GM18867 (cell line): ENCODE measurements around the gene SBK2.
A peak's percentile ranks its signal among the peaks of the same experiment; 100 is the strongest.
"Not testable (repeated sequence)": the region's sequence is repeated elsewhere in the genome, so short reads cannot be mapped to it uniquely, and the experiment has no call there.

Source experiments
- ATAC-seq: cut with Tn5 transposase; IDR thresholded peaks from one replicate; pipeline ENCODE4 v1.9.1; 2021; ENCODE audit warnings: mild to moderate bottlenecking, moderate library complexity; ENCODE audit not compliant: unreplicated experiment

Gene SBK2

DNA sequence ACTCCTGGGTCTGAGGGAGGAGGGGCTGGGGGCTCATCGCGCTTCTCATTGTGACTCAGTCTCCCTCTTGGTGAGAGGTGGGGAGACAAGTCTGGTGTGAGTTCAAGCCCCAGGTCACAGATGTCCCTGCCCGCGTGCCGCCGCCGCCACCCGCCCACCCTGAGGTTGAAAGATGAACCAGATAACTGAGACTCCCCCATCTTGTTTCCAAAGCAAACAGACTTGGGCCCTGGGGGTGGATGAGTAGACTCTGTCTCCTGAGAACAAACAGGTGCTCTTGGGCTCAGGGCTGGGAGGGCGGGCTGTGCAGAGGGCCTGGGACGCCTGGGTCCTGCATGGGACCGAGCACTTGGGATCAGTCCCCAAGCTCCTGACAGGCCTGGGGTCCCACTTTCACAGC, 567 bp downstream of the SBK2 start:
- no peak for ATAC-seq

DNA sequence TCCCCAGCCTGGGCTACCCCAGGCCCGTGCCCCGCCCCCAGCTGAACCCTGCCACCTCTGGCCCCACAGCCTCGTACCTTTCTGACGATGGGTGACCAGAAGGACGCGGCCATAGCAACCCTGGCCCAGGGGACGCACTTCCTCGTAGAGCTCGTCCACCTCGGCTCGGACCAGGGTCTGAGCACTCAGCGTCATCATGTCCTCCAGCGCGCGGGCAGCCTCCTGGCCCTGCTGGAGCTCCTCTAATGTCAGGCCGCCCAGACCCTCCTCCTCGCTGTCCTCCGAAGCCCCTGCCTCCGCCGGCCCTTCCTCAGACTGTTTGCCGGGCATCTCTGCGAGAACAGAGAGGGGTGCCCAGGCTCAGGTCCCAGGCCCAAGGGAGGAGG, 975 bp downstream of the SBK2 start:
- no peak for ATAC-seq

DNA sequence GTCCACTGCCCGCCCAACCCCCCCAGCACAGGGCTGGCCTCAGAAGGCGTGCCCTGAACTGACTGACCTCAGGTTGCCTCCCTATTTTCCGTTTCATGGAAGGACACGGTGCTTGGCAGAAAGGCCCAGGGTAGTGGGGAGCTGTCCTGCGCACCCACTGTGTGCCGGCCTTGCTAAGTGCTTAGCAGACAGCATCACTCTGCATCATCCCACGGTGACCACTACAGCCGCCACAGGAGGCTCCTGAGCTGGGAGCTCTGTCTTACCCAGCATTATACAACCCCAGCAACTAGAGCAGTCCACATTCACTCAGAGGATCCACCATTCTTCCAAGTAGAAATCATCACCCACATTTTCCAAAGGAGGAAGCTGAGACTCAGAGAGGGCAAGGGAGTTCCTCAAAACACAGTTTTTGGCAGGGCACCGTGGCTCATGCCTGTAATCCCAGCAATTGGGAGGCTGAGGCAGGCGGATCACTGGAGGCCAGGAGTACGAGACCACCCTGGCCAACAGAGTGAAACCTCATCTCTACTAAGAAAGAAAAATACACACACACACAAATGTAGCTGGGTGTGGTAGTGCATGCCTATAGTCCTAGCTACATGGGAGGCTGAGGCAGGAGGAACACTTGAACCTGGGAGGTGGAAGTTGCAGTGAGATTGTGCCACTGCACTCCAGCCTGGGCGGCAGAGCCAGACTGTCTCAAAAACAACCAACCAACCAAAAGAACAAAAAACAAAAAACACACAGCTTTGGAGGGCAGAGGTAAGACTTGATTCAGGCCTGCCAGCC, 1.6 kb downstream of the SBK2 start:
- no peak for ATAC-seq

DNA sequence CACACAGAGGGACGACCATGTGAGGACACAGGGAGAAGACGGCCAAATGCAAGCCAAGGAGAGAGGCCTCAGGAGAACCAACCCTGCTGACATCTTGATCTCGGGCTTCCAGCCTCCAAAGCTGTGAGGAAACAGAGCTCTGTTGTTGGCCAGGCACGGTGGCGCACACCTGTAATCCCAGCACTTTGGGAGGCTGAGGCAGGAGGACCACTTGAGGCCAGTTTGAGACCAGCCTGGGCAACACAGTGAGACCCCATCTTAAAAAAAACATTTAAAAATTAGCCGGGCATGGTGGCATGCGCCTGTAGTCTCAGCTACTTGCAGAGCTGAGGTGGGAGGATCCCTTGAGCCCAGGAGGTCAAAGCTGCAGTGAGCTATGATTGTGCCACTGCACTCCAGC, 2.7 kb downstream of the SBK2 start:
- not testable (repeated sequence) for ATAC-seq

DNA sequence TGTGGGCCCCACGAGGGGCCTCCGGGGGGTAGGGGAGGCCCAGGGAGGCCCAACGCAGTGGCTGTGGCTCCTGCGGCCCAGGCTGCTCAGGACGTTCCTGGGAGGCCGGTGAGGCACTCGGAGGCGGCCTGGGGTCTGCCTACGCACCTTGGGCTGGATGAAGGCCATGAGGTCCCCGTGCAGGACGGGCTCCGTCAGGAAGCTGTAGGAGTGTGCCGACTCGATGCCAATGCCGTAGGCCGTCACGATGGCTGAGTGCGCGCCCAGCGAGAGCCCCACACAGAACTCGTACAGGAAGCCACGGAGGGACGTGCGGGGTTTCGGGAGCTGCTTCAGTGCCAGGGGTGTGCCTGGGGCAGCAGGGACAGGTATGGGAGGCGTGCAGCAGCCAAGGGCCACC, 5.9 kb downstream of the SBK2 start:
- ATAC-seq: no peak

DNA sequence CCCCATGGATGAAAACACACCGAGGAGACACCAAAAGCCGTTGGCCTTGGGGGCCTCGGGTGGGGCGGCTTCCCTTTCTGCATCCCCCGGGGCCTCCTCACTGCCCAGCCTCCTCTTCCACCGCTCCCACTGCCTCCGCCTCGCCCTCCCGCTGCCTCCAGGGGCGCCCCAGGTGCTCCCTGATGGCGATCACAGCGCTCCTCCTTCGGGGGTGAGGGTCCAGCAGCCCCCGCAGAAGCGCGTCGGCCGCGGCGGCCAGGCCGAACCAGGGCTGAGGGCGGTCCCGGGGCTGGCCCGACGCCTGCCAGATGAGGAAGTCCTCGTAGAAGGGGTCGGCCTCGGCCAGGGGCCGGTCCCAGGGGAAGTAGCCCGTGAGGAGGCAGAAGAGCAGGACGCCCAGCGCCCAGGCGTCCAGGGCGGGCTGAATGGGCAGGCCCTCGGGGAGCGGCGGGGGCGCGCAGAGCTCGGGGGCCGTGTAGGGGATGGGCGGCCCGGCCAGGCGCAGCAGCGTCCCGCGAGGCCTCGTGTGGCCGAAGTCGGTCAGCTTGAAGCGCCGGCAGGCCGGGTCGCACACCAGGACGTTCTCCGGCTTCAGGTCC, 7.2 kb downstream of the SBK2 start:
- no peak for ATAC-seq

DNA sequence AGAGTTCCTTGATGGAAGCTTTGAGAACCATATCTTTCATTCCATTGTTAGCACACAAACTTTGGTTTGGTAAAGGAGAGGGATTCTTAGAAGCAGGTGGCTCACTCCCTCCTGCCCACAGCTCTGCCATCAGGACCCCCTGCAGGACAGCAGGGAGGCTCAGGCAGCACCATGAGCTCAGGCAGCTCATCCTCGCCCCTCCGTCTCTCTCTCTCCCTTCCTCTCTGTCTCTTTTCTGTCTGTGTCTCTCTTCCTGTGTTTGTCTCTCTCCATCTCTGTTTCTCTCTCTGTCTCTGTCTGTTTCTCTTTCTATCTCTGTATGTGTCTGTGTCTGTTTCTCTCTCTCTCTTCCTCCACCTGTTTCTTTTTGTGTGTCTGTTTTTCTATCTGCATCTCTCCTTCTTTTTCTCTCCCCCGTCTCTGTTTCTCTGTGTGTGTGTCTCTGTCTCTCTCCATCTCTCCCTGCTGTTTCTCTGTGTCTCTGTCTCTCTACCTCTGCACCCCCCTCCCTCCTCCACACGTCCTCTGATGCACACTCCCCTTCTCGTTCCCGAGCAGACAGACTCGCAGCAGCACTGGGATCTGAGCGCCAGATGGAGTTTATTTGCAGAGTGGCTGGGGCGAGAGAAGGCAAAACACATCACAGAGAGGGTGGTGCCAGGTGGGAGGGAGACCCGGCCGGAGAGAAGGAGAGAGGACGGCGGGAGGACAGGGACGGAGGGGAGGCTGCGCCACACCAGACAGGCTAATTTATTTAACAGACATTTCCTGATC, 8.7 kb downstream of the SBK2 start:
- no peak for ATAC-seq

DNA sequence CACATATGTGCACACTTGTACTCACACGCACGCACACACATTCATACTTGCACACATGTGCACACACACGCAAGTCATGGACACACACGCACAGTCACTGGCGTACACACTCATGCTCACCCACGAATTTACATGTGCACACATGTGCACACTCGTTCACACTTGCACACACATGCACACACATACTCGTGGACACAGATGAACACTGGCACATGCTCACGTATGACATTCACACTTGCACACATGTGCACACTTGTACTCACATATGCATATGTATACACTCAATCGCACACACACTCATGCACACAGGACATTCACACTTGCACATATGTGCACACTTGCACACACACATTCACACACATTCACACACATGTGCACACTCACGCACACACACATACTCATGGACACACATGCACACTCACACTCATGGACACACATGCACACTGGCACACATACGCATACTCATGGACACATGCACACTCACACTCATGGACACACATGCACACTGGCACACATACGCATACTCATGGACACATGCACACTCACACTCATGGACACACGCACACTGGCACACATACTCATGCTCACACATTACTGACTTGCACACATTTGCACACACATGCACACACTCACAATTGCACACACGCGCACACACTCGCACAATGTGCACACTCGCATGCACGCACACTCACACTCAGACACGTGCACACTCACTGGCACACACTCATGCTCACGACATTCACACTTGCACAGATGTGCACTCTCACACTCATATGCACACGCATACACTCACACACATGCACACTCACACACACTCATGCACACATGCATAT, 9.5 kb downstream of the SBK2 start:
- no peak for ATAC-seq

DNA sequence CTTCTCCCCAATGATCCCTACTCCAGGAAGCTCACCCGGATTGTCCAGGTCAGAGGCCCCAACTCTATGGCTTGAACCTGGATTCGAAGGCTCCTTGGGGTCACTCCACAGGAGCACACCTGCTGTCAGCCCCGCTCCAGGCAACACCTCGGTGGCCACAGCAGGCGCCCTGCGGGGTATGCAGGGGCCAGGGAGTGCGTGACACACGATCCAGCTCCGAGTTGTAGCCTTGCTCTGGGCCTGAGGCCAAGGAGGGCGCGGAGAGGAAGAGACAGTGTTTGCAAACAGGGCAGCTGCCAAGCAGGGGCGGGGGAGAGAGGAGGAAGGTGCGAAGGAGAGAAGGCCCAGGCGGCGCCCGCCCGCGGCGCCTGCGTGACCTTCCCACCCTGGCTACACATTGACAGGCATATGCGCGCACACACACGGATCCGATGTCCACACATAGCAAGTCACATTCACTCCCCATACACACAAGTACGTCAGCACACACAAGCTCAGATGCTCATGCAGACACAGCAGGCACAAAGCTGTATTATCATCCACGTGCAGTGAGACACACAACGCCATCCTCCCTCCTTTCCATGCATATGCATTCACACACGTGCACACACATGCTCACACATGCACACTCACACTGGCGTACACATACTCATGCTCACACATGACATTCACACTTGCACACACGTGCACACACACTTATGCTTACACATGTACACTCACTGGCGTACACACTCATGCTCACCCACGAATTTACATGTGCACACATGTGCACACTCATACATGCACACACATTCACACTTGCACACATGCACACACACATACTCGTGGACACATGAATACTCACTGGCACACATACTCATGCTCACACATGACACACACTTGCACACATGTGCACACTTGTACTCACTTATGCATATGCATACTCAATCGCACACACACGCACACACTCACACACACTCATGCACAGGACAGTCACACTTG, 10.4 kb downstream of the SBK2 start:
- ATAC-seq: no peak

DNA sequence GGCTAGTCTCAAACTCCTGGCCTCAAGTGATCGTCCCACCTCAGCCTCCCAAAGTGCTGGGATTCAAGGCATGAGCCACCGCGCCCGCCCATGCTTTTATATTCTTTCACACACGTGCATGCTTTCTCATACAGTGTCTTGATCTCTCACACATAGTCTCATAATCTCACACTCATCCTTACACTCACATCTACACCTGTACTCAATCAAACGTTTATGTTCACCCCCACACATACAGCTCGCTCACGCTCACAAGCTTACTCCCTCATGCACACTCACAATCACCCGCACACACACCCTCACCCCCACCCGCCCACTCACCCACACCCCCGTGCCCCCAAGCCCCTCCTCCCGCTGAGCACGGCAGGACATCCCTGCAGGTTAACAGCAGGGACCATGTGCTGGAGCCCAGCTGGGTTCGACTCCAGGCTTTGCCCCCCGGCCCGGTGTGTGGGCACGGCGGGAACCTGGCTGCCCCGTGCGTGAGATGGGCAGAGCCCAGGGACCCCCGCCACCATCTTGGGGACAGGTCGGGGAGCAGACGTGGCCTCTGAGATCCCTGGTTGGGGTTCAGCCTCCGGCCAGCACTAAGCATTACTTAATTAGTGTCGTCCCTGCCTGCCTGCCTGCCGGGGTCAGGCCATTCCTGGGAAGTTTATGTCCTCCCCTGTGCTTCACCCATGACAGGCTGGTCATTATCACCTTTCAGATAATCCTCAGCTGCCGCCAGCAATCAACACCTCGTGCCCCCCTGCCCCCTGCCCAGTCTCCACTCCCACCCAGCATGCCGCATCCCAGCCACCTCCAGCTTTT, 11.4 kb downstream of the SBK2 start:
- no peak for ATAC-seq

DNA sequence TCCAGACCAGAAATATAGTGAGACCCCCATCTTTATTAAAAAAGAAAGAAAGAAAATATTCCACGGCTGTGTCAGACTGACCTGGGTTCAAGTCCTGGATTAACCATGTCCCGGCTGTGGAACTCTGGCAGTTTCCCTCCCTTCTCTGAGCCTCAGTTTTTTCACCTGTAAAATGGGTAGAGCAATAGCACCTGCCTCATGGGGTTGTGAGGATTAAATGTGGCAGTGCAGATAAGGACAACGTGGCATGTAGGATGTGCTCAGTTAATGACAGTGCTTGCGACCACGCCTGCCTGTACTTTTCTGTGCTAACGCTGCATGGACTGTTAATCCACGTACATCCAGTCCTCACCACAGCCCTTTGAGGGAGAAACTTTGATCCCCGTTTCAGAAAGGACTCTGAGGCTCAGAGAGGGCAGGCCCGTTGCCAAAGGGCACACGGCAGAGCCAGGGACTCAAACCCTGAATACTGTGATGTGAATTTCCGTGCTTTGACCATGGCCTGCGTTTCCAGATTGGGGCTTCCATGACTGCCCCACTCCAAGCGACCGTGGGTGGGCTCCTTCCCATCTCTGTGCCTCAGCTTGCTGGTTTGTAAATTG, 16.1 kb downstream of the SBK2 start:
- no peak for ATAC-seq

DNA sequence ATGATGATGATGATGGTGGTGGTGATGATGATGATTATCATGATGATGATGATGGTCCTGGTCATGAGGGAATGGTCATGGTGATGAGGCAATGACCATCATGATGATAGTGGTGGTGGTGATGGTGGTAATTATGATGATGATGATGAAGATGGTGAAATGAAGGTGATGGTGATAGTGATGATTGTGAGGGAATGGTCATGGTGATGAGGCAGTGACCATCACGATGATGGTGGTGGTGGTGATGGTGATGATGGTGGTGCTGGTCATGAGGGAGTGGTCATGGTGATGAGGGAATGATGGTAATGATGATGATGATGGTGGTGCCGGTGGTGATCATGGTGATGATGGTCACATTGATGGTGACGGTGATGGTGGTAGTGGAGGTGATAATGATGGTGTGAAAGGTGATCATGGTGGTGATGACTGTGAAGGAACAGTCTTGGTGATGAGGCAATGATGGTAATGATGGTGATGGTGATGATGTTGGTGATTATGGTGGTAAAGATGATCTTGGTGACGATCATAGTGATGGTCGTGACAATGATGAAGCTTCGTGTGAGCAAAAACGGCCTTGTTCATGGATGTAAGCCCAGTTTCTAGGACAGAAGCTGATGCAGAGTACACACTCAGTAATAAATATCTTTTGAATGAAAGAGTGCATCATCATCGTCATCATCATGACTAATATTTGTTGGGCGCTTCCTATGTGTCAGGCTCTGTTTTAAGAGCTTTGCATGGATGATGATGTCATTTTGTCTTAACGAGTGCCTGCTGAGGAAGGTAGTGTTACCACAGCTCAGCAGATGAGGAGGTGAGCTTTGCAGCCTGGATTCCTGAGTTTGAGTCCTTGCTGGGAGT, 17.3 kb downstream of the SBK2 start:
- no peak for ATAC-seq

DNA sequence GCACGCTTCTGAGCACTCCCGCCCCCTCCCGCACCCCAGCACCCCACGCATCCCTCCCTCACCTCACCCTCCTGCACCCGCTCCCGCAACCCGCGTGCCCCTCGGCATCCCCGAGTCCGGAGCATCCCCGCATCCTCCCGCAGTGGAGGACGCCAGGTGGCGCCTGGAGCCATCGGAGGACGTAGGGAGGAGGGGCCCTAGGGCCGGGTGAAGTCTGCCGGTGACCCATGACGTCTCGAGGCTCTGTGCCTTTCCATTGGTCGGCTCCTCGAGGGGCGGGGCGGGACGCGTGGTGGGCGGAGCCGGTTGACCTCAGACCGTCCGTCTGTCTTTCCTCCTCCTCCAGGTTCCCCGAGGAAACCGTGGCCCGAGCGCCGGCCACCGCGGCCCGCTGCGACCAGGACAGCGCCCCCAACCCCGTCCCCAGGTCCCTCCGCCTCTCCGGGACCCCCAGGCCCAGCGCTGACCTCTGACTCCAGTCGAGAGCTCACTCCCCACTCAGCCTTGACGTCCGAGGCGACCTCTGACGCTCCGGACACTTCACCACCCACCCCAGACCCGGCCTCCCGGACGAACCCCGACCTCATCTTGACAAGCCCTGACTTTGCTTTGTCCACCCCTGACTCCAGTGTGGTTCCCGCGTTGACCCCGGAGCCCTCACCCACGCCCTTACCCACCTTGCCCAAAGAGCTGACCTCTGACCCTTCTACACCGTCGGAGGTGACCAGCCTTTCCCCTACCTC, 19.9 kb downstream of the SBK2 start:
- peak; percentile 98 for ATAC-seq

DNA sequence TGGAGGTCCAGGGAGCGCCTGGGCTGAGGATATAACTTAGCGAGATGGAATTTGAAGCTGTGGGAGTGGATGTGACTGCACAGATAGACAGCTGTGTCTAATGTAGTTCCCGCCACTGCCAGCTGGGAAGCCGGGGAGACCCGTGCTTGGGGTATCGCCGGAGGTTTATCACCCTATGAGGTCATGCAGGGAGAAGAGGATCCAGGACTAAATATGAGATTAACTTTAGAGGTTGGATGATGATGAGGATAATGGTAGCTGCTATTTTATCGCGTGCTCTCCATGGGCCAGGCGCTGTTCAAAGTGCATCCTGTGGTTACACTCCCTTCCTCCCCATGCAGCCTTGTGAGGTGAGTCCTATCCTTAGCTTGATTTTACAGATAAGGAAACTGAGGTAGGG, 28.8 kb downstream of the SBK2 start:
- ATAC-seq: no peak

DNA sequence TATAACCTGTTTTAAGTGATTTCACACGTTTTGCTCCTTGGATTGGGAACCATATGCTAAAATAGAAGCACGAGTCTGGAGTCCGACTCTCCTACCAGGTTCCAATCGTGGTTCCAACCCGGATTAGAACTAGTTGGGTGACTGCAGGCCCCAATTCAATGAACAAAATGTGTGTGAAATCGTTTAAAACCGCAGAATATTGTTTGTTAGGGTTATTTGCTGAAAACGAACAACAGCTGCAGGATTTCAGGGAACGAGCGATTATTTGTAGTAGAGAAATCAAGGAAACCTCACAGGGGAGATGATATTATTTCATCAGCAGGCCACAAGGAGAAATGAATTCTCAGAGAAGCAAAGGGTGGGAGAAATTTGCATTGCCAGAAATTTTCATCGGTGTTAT, 32.0 kb downstream of the SBK2 start:
- no peak for ATAC-seq

DNA sequence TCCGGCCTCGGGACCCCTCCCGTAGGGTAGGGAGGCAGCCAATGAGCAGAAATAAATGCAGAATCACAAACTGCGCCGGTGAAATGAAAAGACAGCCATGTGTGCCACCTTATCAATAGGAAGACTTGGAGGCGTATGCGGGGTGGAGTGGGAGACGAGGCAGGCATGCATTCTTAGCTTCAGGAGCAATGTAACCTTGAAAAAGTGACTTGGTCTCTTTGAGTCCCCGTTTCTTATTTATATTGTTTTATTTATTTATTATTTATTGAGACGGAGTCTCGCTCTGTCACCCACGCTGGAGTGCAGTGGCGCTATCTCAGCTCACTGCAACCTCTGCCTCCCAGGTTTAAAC, 32.7 kb downstream of the SBK2 start:
- ATAC-seq: no peak
